DLD1 (cell line): ENCODE data around the gene C1orf105.
"Not testable (repeated sequence)": the region's sequence is repeated elsewhere in the genome, so short reads cannot be mapped to it uniquely, and the experiment has no call there.

Experiments
- in situ Hi-C: cut with HindIII; loops from 2 replicates; pipeline ENCODE4 v1.10.0; 2017; ENCODE audit warnings: low sequenced_read_pairs

Gene C1orf105

GRCh38 chr1:172480431-172480830 is 59.9 kb downstream of the C1orf105 start:
- in situ Hi-C loops: no loop called here

GRCh38 chr1:172482044-172482443 is 61.6 kb downstream of the C1orf105 start:
- in situ Hi-C loops: no loop called here

GRCh38 chr1:172483448-172483847 is 63.0 kb downstream of the C1orf105 start:
- in situ Hi-C loops: no loop called here

- in situ Hi-C loops: no loop called here
Observed at GRCh38 chr1:172484252-172484651, 63.8 kb downstream of the C1orf105 start.

GRCh38 chr1:172485626-172486025 is 65.1 kb downstream of the C1orf105 start:
- in situ Hi-C loops: no loop called here

GRCh38 chr1:172486805-172487454 is 66.4 kb downstream of the C1orf105 start:
- in situ Hi-C loops: no loop called here

GRCh38 chr1:172487550-172487949 is 67.1 kb downstream of the C1orf105 start:
- in situ Hi-C loops: no loop called here

- in situ Hi-C loops: no loop called here
Observed at GRCh38 chr1:172488393-172488792, 67.9 kb downstream of the C1orf105 start.

- in situ Hi-C loops: no loop called here
Observed at GRCh38 chr1:172489847-172490246, 69.4 kb downstream of the C1orf105 start.

GRCh38 chr1:172492421-172492820 is 71.9 kb downstream of the C1orf105 start:
- in situ Hi-C loops: no loop called here

- in situ Hi-C loops: no loop called here
Observed at GRCh38 chr1:172494166-172494565, 73.7 kb downstream of the C1orf105 start.

- in situ Hi-C loops: not testable (repeated sequence)
Observed at GRCh38 chr1:172496127-172496526, 75.6 kb downstream of the C1orf105 start.

- in situ Hi-C loops: no loop called here
Observed at GRCh38 chr1:172496678-172497077, 76.2 kb downstream of the C1orf105 start.

- in situ Hi-C loops: no loop called here
Observed at GRCh38 chr1:172497230-172497629, 76.7 kb downstream of the C1orf105 start.

GRCh38 chr1:172498857-172499256 is 78.4 kb downstream of the C1orf105 start:
- in situ Hi-C loops: no loop called here

GRCh38 chr1:172499636-172500141 is 79.2 kb downstream of the C1orf105 start:
- in situ Hi-C loops: no loop called here

GRCh38 chr1:172500207-172500606 is 79.7 kb downstream of the C1orf105 start:
- in situ Hi-C loops: no loop called here

- in situ Hi-C loops: no loop called here
Observed at GRCh38 chr1:172507741-172508140, 87.3 kb downstream of the C1orf105 start.

- in situ Hi-C loops: no loop called here
Observed at GRCh38 chr1:172510479-172510878, 90.0 kb downstream of the C1orf105 start.

GRCh38 chr1:172512591-172512990 is 92.1 kb downstream of the C1orf105 start:
- in situ Hi-C loops: no loop called here

- in situ Hi-C loops: no loop called here
Observed at GRCh38 chr1:172513479-172513878, 93.0 kb downstream of the C1orf105 start.

GRCh38 chr1:172514108-172514507 is 93.6 kb downstream of the C1orf105 start:
- in situ Hi-C loops: no loop called here

GRCh38 chr1:172515436-172515835 is 95.0 kb downstream of the C1orf105 start:
- in situ Hi-C loops: no loop called here
